Inflammatory macrophage (primary cell): ENCODE measurements around the gene OR8H3.
"Not testable (repeated sequence)": the region's sequence is repeated elsewhere in the genome, so short reads cannot be mapped to it uniquely, and the experiment has no call there.

Source experiments
- DNase-seq, 2 donors: peaks; one replicate each; pipeline ENCODE4 v3.0.0-alpha.2; 2020 to 2022
- total RNA-seq, 18 experiments: gene quantifications; one replicate each; lab custom pipeline; 2026; ENCODE audit warnings: mixed read lengths in 6 of 18, inconsistent platforms in 2 of 18; lab: John Stamatoyannopoulos, UW

Gene OR8H3
- 0 to 0.06 (median 0) reads per million in 18 experiments for total RNA-seq

DNA sequence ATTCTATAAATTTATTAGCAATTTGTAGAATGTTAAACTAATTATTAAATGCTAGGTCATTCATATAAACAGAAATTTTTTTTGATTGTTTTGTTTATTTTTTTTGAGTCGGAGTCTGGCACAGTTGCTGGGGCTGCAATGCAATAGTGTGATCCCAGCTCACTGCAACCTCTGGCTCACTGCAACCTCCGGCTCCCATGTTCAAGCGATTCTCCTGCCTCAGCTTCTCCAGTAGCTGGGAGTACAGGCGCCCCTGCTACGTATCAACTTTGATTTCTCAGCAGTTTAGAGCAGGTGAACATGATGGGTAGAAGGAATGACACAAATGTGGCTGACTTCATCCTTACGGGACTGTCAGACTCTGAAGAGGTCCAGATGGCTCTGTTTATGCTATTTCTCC, at the start of gene OR8H3:
Gene OR8H3, plus strand, starts transcription at position 301 of the 400 bp plus-strand sequence. Its CDS starts 0 bp downstream, at position 301.
- DNase-seq: no peak

DNA sequence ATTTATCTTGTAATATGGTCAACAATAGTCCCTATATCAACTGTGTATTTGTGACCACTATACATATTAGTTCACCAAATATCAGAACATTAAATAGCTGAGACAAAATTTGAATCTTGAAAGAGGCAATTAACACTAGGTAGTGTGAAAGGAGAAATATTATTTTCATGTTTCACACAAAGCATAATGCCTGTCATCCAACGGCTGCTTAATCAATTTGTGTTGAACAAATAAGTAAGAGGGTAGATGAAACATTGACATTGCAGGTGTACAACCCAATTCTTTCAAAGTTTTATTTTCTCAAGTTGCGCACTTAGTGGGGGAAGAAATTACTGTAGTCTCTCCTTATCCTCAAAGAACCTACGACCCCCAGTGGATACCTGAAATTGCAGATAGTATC, 32.5 kb upstream of the OR8H3 start:
- DNase-seq: no peak

GRCh38 chr11:56093008-56093407, 29.2 kb upstream of the OR8H3 start, which contains the start of gene OR8I2:
Gene OR8I2 (plus strand): TSS chr11:56093308. CDS start chr11:56093308, 0 bp downstream.
- DNase-seq: no peak

- no peak for DNase-seq
Measured at GRCh38 chr11:56103210-56103737, 18.9 kb upstream of the OR8H3 start, which contains the start of gene OR8H2. Gene OR8H2 (plus strand): TSS chr11:56103687. CDS start chr11:56105043, 1,356 bp downstream.

DNA sequence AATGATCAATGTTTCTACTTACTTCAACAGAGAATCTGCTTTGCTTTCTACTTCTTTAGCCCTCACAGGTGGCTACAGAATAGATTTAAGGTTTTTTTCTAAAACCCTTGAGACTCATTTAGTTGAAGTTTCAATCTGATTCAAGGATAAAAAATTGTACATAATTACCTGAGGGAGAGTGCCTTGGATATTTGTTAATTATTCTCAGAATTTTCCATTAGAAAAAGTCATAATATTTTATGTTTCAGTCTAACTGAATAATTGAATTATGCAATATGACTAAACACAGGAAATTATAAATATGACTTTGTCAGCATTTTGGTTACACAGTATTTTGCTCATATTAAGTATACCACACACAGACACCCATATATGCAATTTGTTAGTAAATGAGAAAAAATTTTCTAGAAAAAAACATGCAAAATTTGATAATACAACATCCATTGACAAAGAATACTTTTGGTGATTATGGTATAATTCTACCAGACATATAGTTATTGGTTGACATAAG, 18.0 kb downstream of the OR8H3 start, which contains the start of gene OR8J3:
Gene OR8J3, minus strand, starts transcription at position 51 of the 511 bp plus-strand sequence. CDS start 2,483 bp downstream, outside the sequence.
- DNase-seq: no peak

GRCh38 chr11:56143681-56144080, 21.5 kb downstream of the OR8H3 start:
- DNase-seq: not testable (repeated sequence)

GRCh38 chr11:56151376-56151775, 29.2 kb downstream of the OR8H3 start:
- no peak for DNase-seq

- DNase-seq: no peak
Measured at GRCh38 chr11:56152333-56152732, 30.2 kb downstream of the OR8H3 start.

GRCh38 chr11:56160217-56160616, 38.0 kb downstream of the OR8H3 start, which contains the start of gene OR8K5:
Gene OR8K5 (minus strand): TSS chr11:56160317. CDS start chr11:56160317, 0 bp downstream.
- no peak for DNase-seq

GRCh38 chr11:56163804-56164203, 41.6 kb downstream of the OR8H3 start:
- no peak for DNase-seq

GRCh38 chr11:56172256-56172830, 50.2 kb downstream of the OR8H3 start:
- DNase-seq: no peak
